HG03103 (cell line): ENCODE results near the gene SPAST.
"Not testable (repeated sequence)": the region's sequence is repeated elsewhere in the genome, so short reads cannot be mapped to it uniquely, and the experiment has no call there.

Experiments used
- ATAC-seq: cut with Tn5 transposase; IDR thresholded peaks from one replicate; pipeline ENCODE4 v1.9.1; 2021; ENCODE audit warnings: low read depth; ENCODE audit not compliant: unreplicated experiment

Gene SPAST

GRCh38 chr2:32119161-32119560 is 55.8 kb downstream of the SPAST start:
- ATAC-seq, result no peak

- no peak for ATAC-seq
These were observed 61.3 kb downstream of the SPAST start for GRCh38 chr2:32124660-32125059.

- no peak for ATAC-seq
These were observed 65.3 kb downstream of the SPAST start for GRCh38 chr2:32128636-32129035.

GRCh38 chr2:32129086-32129485 is 65.7 kb downstream of the SPAST start:
- no peak for ATAC-seq

- ATAC-seq, result no peak
These were observed 72.1 kb downstream of the SPAST start for GRCh38 chr2:32135409-32135808.

GRCh38 chr2:32136097-32136496 is 72.7 kb downstream of the SPAST start:
- ATAC-seq, result no peak

GRCh38 chr2:32151544-32151943 is 88.2 kb downstream of the SPAST start:
- not testable (repeated sequence) for ATAC-seq

- no peak for ATAC-seq
These were observed 96.3 kb downstream of the SPAST start for GRCh38 chr2:32159678-32160077.

GRCh38 chr2:32161296-32161695 is 97.9 kb downstream of the SPAST start:
- ATAC-seq, result no peak

- not testable (repeated sequence) for ATAC-seq
These were observed 100.9 kb downstream of the SPAST start for GRCh38 chr2:32164254-32164653.

- not testable (repeated sequence) for ATAC-seq
These were observed 101.6 kb downstream of the SPAST start for GRCh38 chr2:32165027-32165347.

- ATAC-seq, result no peak
These were observed 102.8 kb downstream of the SPAST start for GRCh38 chr2:32166115-32166574.

- ATAC-seq, result peak; percentile 44
These were observed 105.2 kb downstream of the SPAST start for GRCh38 chr2:32168513-32168912.

- ATAC-seq, result no peak
These were observed 109.5 kb downstream of the SPAST start for GRCh38 chr2:32172870-32173269.

- ATAC-seq, result no peak
These were observed 119.3 kb downstream of the SPAST start for GRCh38 chr2:32182667-32183066.

GRCh38 chr2:32189011-32189410 is 125.7 kb downstream of the SPAST start:
- ATAC-seq, result no peak

GRCh38 chr2:32192418-32192817 is 129.1 kb downstream of the SPAST start:
- no peak for ATAC-seq

- ATAC-seq, result no peak
These were observed 137.5 kb downstream of the SPAST start for GRCh38 chr2:32200814-32201213.

- not testable (repeated sequence) for ATAC-seq
These were observed 140.1 kb downstream of the SPAST start for GRCh38 chr2:32203428-32203827.
